ENCODE results near the gene ARHGAP11A.

Gene ARHGAP11A

GRCh38 chr15:32659340-32660155 is 44.2 kb downstream of the ARHGAP11A start:
- POLR2A ChIA-PET: no interaction called here
- DNase-seq (ENCODE audit: extremely low spot score): no peak
- no peak for TF ChIP-seq CTCF (IDR thresholded peaks at IDR 0.05; ENCODE audit: control extremely low read depth, extremely low read depth, low read depth, missing control alignments)
- CTCF ChIA-PET: interaction anchor here (1.0 to 9.2 kb wide), 6 partner anchors 10 to 1041 kb away, joined by 3 to 95 read pairs (median 10); no protein-coding TSS in a partner anchor

GRCh38 chr15:32663671-32664070 is 48.4 kb downstream of the ARHGAP11A start:
- no peak for DNase-seq (ENCODE audit: extremely low spot score)
- TF ChIP-seq CTCF (IDR thresholded peaks at IDR 0.05; ENCODE audit: control extremely low read depth, extremely low read depth, low read depth, missing control alignments): no peak
- ChIA-PET POLR2A (no interaction called here), CTCF (interaction anchor here (0.9 to 9.2 kb wide), 19 partner anchors 8 to 571 kb away, joined by 3 to 95 read pairs (median 7); partner anchors contain the start of gene SCG5)

GRCh38 chr15:32664796-32665195 is 49.5 kb downstream of the ARHGAP11A start:
- DNase-seq (ENCODE audit: extremely low spot score): no peak
- no peak for TF ChIP-seq CTCF (IDR thresholded peaks at IDR 0.05; ENCODE audit: control extremely low read depth, extremely low read depth, low read depth, missing control alignments)
- ChIA-PET CTCF (interaction anchor here (1.0 to 2.4 kb wide), 6 partner anchors 9 to 333 kb away, joined by 3 to 10 read pairs (median 4); no protein-coding TSS in a partner anchor), POLR2A (no interaction called here)

GRCh38 chr15:32667321-32667720 is 52.0 kb downstream of the ARHGAP11A start:
- no peak for DNase-seq (ENCODE audit: extremely low spot score)
- ChIA-PET POLR2A (no interaction called here), CTCF (interaction anchor here (2.4 kb wide), 1 partner anchor 16 kb away, joined by 10 read pairs; no protein-coding TSS in a partner anchor)
- TF ChIP-seq CTCF (IDR thresholded peaks at IDR 0.05; ENCODE audit: control extremely low read depth, extremely low read depth, low read depth, missing control alignments): no peak

GRCh38 chr15:32668942-32669341 is 53.6 kb downstream of the ARHGAP11A start:
- POLR2A ChIA-PET: interaction anchor here (0.7 kb wide), 1 partner anchor 83 kb away, joined by 3 read pairs; no protein-coding TSS in a partner anchor
- TF ChIP-seq CTCF (IDR thresholded peaks at IDR 0.05; ENCODE audit: control extremely low read depth, extremely low read depth, low read depth, missing control alignments): no peak
- CTCF ChIA-PET: interaction anchor here (1.1 to 3.9 kb wide), 4 partner anchors 10 to 329 kb away, joined by 3 to 17 read pairs (median 7); no protein-coding TSS in a partner anchor
- no peak for DNase-seq (ENCODE audit: extremely low spot score)

- no peak for TF ChIP-seq CTCF (IDR thresholded peaks at IDR 0.05; ENCODE audit: control extremely low read depth, extremely low read depth, low read depth, missing control alignments)
- ChIA-PET CTCF (interaction anchor here (1.1 to 3.9 kb wide), 5 partner anchors 8 to 266 kb away, joined by 4 to 17 read pairs (median 6); no protein-coding TSS in a partner anchor), POLR2A (interaction anchor here (0.7 kb wide), 1 partner anchor 81 kb away, joined by 3 read pairs; no protein-coding TSS in a partner anchor)
- DNase-seq (ENCODE audit: extremely low spot score): no peak
Observed at GRCh38 chr15:32669896-32670611, 54.8 kb downstream of the ARHGAP11A start.
